ENCODE results near the gene NRDC.

NRDC gene

DNA sequence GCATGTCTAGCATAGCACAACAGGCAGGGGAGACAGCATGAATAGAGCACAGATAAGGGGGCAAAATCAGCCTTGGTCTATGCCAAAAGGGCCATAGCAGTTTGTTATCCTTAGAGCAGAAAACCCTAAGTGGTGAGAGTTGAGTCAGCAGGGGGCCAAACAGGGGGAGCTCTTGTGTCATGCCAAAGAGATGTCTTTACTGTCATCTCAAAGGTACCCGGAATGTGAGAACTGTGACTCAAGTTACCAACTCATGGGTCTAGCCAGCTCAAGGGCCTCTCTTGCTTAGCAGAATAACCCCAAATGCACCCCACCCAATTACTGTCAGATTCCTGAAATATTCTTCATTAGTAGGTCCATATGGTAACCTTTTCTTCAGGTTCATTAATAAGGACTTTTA is 45.9 kb upstream of the NRDC start:
- Histone ChIP-seq H3K4me3 (ENCODE audit: low read depth, low read length) (no peak overlapping the region), H3K27ac (ENCODE audit: extremely low read depth, low read depth, low read length) (no peak overlapping the region), H3K36me3 (ENCODE audit: control insufficient read depth in 2 of 2, insufficient read depth in 1 of 2, low read length in 2 of 2) (no peaks in the 10 kb centered on the region), H3K4me1 (ENCODE audit: control insufficient read depth, insufficient read depth, low read length) (no peaks in the 10 kb centered on the region), H3K9me3 (ENCODE audit: control insufficient read depth, insufficient read depth, low read depth, low read length) (no peaks in the 10 kb centered on the region)
- CTCF ChIA-PET: interaction anchor here (0.6 to 3.1 kb wide), 3 partner anchors 27 to 460 kb away, joined by 3 to 21 read pairs (median 4); no protein-coding TSS in a partner anchor
- TF ChIP-seq GLIS1 (tag by site-specific recombination; IDR thresholded peaks at IDR 0.05) (peak; percentile 69), ZBTB17 (tag by site-specific recombination; IDR thresholded peaks at IDR 0.05) (peak; percentile 46; the same call in 1 of the 2 replicates)
- TF ChIP-seq, protein P1, sequence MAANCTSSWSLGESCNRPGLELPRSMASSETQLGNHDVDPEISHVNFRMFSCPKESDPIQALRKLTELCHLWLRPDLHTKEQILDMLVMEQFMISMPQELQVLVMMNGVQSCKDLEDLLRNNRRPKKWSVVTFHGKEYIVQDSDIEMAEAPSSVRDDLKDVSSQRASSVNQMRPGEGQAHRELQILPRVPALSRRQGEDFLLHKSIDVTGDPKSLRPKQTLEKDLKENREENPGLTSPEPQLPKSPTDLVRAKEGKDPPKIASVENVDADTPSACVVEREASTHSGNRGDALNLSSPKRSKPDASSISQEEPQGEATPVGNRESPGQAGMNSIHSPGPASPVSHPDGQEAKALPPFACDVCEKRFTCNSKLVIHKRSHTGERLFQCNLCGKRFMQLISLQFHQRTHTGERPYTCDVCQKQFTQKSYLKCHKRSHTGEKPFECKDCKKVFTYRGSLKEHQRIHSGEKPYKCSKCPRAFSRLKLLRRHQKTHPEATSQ (tag by site-specific recombination; IDR thresholded peaks at IDR 0.05): no peak
- POLR2A ChIA-PET: no interaction called here

DNA sequence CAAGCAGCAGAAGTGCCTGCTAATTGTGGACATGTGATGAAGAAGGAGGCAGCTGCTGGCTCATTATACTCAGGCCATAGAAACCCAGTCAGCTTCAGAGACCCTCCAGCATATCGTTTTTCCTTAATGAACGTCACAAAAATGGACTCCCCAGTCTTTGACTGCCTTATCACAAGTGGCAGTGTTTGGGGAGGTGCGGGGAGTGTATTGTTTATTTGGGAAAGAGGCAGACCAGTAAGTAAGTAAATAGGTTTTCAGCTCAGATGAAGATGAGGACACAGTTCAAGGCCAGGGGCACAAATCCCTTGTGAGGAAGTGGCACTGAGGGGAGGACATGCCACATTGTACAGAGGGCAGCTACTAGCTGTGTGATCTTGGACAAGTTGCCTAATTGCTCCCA is 43.5 kb upstream of the NRDC start:
- Histone ChIP-seq H3K4me1 (ENCODE audit: control insufficient read depth, insufficient read depth, low read length) (no peaks in the 10 kb centered on the region), H3K36me3 (ENCODE audit: control insufficient read depth in 2 of 2, insufficient read depth in 1 of 2, low read length in 2 of 2) (peaks cover 0 to 4% of the 10 kb centered on the region in 2 experiments; a peak in 1 of 3 replicates), H3K4me3 (ENCODE audit: low read depth, low read length) (no peak overlapping the region), H3K27ac (ENCODE audit: extremely low read depth, low read depth, low read length) (no peak overlapping the region), H3K9me3 (ENCODE audit: control insufficient read depth, insufficient read depth, low read depth, low read length) (no peaks in the 10 kb centered on the region)
- TF ChIP-seq, protein P2, sequence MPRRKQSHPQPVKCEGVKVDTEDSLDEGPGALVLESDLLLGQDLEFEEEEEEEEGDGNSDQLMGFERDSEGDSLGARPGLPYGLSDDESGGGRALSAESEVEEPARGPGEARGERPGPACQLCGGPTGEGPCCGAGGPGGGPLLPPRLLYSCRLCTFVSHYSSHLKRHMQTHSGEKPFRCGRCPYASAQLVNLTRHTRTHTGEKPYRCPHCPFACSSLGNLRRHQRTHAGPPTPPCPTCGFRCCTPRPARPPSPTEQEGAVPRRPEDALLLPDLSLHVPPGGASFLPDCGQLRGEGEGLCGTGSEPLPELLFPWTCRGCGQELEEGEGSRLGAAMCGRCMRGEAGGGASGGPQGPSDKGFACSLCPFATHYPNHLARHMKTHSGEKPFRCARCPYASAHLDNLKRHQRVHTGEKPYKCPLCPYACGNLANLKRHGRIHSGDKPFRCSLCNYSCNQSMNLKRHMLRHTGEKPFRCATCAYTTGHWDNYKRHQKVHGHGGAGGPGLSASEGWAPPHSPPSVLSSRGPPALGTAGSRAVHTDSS (tag by site-specific recombination; IDR thresholded peaks at IDR 0.05): no peak
- peak; percentile 83 for TF ChIP-seq WT1 (tag by site-specific recombination; IDR thresholded peaks at IDR 0.05)
- CTCF ChIA-PET: no interaction called here
- POLR2A ChIA-PET: no interaction called here

DNA sequence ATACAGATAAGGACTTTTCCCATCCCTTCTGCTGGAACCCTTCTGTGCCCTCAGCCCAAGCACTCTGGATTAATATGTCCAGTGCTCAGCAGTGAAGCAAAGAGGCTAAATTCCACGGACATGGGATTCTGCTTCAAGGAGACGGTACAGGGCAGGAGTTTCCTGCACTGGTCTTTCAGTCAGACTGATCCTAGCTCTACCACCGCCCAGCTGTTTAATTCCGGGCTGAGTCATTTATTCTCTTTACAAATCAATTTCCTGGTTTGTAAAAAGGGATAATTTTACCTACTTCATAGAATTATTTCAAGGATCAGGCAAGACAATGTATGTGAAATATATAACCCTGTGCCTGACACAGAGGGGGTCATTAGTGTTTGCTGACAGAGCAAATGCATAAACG is 41.6 kb upstream of the NRDC start:
- H3K27ac ChIP-seq (ENCODE audit: extremely low read depth, low read depth, low read length): no peak overlapping the region
- H3K4me3 ChIP-seq (ENCODE audit: low read depth, low read length): no peak overlapping the region
- CTCF ChIA-PET: no interaction called here

DNA sequence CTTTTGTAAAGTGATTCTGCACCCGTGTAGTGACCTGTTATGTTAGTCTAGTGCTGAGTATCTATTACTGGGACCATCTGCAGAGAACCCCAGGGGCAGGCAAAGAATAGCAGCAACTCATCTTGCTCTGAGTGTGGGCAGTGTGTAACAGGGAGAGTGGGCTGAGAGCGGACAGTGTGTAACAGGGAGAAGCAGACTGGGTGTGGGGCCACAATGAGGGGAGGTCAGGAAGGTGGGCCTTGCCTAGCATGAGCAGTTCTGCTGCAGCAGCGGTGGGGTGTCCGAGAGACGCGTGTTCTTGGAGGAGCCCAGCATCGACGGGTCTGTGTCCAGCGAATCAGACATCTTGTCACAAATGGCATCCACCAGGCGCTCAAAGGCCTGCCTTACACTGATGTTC is 41.2 kb upstream of the NRDC start:
- TF ChIP-seq ZNF623 (tag by site-specific recombination; IDR thresholded peaks at IDR 0.05) (no peak), GFI1B (tag by site-specific recombination; IDR thresholded peaks at IDR 0.05) (no peak), ZNF596 (tag by site-specific recombination; IDR thresholded peaks at IDR 0.05) (no peak), ZNF76 (tag by site-specific recombination; IDR thresholded peaks at IDR 0.05; ENCODE audit: borderline replicate concordance, low read depth) (no peak), EGR2 (tag by site-specific recombination; IDR thresholded peaks at IDR 0.05; ENCODE audit: low read depth) (no peak), ZNF621 (tag by site-specific recombination; IDR thresholded peaks at IDR 0.05) (no peak)
- TF ChIP-seq, protein P3, sequence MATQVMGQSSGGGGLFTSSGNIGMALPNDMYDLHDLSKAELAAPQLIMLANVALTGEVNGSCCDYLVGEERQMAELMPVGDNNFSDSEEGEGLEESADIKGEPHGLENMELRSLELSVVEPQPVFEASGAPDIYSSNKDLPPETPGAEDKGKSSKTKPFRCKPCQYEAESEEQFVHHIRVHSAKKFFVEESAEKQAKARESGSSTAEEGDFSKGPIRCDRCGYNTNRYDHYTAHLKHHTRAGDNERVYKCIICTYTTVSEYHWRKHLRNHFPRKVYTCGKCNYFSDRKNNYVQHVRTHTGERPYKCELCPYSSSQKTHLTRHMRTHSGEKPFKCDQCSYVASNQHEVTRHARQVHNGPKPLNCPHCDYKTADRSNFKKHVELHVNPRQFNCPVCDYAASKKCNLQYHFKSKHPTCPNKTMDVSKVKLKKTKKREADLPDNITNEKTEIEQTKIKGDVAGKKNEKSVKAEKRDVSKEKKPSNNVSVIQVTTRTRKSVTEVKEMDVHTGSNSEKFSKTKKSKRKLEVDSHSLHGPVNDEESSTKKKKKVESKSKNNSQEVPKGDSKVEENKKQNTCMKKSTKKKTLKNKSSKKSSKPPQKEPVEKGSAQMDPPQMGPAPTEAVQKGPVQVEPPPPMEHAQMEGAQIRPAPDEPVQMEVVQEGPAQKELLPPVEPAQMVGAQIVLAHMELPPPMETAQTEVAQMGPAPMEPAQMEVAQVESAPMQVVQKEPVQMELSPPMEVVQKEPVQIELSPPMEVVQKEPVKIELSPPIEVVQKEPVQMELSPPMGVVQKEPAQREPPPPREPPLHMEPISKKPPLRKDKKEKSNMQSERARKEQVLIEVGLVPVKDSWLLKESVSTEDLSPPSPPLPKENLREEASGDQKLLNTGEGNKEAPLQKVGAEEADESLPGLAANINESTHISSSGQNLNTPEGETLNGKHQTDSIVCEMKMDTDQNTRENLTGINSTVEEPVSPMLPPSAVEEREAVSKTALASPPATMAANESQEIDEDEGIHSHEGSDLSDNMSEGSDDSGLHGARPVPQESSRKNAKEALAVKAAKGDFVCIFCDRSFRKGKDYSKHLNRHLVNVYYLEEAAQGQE (tag by site-specific recombination; IDR thresholded peaks at IDR 0.05): no peak
- TF ChIP-seq, protein P4, sequence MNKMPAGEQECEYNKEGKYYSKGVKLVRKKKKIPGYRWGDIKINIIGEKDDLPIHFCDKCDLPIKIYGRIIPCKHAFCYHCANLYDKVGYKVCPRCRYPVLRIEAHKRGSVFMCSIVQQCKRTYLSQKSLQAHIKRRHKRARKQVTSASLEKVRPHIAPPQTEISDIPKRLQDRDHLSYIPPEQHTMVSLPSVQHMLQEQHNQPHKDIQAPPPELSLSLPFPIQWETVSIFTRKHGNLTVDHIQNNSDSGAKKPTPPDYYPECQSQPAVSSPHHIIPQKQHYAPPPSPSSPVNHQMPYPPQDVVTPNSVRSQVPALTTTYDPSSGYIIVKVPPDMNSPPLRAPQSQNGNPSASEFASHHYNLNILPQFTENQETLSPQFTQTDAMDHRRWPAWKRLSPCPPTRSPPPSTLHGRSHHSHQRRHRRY (tag by site-specific recombination; IDR thresholded peaks at IDR 0.05): no peak
- CTCF ChIA-PET: no interaction called here
- Histone ChIP-seq H3K27ac (ENCODE audit: extremely low read depth, low read depth, low read length) (no peak overlapping the region), H3K36me3 (ENCODE audit: control insufficient read depth in 2 of 2, insufficient read depth in 1 of 2, low read length in 2 of 2) (peaks cover 0 to 4% of the 10 kb centered on the region in 2 experiments; a peak in 1 of 3 replicates), H3K4me3 (ENCODE audit: low read depth, low read length) (no peak overlapping the region), H3K9me3 (ENCODE audit: control insufficient read depth, insufficient read depth, low read depth, low read length) (no peaks in the 10 kb centered on the region), H3K4me1 (ENCODE audit: control insufficient read depth, insufficient read depth, low read length) (no peaks in the 10 kb centered on the region)
- POLR2A ChIA-PET: interaction anchor here (1.3 kb wide), 1 partner anchor 13 kb away, joined by 3 read pairs; no protein-coding TSS in a partner anchor

More for the DNA sequence above, 41.6 kb upstream of the NRDC start:
- TF ChIP-seq, protein P5, sequence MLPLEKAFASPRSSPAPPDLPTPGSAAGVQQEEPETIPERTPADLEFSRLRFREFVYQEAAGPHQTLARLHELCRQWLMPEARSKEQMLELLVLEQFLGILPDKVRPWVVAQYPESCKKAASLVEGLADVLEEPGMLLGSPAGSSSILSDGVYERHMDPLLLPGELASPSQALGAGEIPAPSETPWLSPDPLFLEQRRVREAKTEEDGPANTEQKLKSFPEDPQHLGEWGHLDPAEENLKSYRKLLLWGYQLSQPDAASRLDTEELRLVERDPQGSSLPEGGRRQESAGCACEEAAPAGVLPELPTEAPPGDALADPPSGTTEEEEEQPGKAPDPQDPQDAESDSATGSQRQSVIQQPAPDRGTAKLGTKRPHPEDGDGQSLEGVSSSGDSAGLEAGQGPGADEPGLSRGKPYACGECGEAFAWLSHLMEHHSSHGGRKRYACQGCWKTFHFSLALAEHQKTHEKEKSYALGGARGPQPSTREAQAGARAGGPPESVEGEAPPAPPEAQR (tag by site-specific recombination; IDR thresholded peaks at IDR 0.05): no peak
- Histone ChIP-seq H3K4me1 (ENCODE audit: control insufficient read depth, insufficient read depth, low read length) (no peaks in the 10 kb centered on the region), H3K9me3 (ENCODE audit: control insufficient read depth, insufficient read depth, low read depth, low read length) (no peaks in the 10 kb centered on the region), H3K36me3 (ENCODE audit: control insufficient read depth in 2 of 2, insufficient read depth in 1 of 2, low read length in 2 of 2) (peaks cover 0 to 4% of the 10 kb centered on the region in 2 experiments; a peak in 1 of 3 replicates)
- POLR2A ChIA-PET: interaction anchor here (1.3 kb wide), 1 partner anchor 14 kb away, joined by 3 read pairs; no protein-coding TSS in a partner anchor
